ENCODE measurements around the gene PBXIP1. TPM values are rescaled to one million over a fixed set of nuclear protein-coding genes. Genes with fewer than 3 reads are reported as not detected.
"Not testable (repeated sequence)": the region's sequence is repeated elsewhere in the genome, so short reads cannot be mapped to it uniquely, and the experiment has no call there.

PBXIP1 gene
- total RNA-seq, 4 donors from 2014 or later = 11.1 to 51.1 (median 29.3) TPM

DNA sequence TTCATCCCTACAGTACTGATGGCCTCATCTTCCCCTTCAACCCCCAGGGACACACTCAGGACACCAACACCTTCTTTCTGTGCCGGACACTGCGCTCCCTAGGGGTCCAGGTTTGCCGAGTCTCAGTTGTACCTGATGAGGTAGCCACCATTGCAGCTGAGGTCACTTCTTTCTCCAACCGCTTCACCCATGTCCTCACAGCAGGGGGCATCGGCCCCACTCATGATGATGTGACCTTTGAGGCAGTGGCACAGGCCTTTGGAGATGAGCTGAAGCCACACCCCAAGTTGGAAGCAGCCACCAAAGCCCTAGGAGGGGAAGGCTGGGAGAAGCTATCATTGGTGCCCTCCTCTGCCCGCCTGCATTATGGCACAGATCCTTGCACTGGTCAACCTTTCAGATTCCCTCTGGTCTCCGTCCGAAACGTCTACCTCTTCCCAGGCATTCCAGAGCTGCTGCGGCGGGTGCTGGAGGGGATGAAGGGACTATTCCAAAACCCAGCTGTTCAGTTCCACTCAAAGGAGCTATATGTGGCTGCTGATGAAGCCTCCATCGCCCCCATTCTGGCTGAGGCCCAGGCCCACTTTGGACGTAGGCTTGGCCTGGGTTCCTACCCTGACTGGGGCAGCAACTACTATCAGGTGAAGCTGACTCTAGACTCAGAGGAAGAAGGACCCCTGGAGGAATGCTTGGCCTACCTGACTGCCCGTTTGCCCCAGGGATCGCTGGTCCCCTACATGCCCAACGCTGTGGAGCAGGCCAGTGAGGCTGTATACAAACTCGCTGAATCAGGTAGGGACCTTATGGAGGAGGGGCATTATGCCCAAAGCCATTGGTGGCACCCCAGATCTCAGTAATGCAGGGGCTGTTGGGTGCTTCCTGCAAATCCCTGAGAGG lies 32.4 kb upstream of the PBXIP1 start:
- Histone ChIP-seq H3K4me3 (no peak overlapping the region), H3K9me3 (no peaks in the 10 kb centered on the region)

DNA sequence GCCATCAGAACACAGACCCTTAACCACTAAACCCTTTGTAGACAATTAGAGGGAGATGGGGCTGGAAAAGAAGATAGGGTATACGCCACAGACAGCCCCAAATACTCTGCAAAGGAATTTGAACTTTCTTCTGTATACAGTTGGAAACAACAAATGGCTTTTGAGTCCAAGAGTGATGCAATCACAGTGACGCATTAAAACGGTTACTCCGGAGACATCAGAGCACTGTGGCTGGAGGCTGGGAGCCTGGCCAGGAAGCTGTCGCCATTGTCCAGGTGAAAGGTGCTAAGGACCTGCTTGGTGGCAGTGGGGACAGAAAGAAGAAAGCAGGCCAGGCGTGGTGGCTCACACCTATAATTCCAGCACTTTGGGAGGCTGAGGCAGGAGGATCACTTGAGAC lies 31.4 kb upstream of the PBXIP1 start:
- WGBS, 2 donors = 25 to 61% methylated on average over 4 to 5 of the region's 6 CpGs
- H3K36me3 ChIP-seq = peaks cover 14 to 59% (median 15%) of the 10 kb centered on the region in 3 donors

More for the DNA sequence above, 32.4 kb upstream of the PBXIP1 start:
- TF ChIP-seq, protein P1, sequence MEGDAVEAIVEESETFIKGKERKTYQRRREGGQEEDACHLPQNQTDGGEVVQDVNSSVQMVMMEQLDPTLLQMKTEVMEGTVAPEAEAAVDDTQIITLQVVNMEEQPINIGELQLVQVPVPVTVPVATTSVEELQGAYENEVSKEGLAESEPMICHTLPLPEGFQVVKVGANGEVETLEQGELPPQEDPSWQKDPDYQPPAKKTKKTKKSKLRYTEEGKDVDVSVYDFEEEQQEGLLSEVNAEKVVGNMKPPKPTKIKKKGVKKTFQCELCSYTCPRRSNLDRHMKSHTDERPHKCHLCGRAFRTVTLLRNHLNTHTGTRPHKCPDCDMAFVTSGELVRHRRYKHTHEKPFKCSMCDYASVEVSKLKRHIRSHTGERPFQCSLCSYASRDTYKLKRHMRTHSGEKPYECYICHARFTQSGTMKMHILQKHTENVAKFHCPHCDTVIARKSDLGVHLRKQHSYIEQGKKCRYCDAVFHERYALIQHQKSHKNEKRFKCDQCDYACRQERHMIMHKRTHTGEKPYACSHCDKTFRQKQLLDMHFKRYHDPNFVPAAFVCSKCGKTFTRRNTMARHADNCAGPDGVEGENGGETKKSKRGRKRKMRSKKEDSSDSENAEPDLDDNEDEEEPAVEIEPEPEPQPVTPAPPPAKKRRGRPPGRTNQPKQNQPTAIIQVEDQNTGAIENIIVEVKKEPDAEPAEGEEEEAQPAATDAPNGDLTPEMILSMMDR (IDR thresholded peaks at IDR 0.05) = no peak
- TF ChIP-seq POLR2A (IDR thresholded peaks at IDR 0.05) = no peak
- H3K4me1 ChIP-seq = peaks cover 9 to 54% (median 10%) of the 10 kb centered on the region in 3 donors
- H3K36me3 ChIP-seq = peaks cover 14 to 69% (median 15%) of the 10 kb centered on the region in 3 donors
- no peak for DNase-seq
- intact Hi-C loops (cut with DNase I) = no loop called here
- H3K27me3 ChIP-seq = no peaks in the 10 kb centered on the region
- 91 to 93% methylated on average over 7 to 13 of the region's 17 CpGs for WGBS, 2 donors
- no peak overlapping the region for H3K27ac ChIP-seq

DNA sequence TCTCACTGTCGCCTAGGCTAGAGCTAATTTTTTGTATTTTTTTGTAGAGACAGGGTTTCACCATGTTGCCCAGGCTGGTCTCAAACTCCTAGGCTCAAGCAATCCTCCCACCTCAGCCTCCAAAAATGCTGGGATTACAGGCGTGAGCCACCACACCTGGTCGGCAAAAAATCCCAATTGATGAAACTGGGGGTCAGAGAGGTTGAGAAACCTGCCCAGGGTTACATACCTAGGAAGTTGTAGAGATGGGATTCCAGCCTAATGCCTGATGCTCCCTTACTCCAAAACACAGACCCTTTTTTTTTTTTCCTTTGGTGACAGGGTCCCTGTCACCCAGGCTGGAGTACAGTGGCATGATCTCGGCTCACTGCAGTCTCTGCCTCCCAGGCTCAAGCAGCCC lies 30.8 kb upstream of the PBXIP1 start:
- intact Hi-C loops (cut with DNase I); H3K4me3 ChIP-seq; H3K27me3 ChIP-seq; H3K27ac ChIP-seq; DNase-seq; H3K9me3 ChIP-seq: not testable (repeated sequence)
- WGBS, 2 donors = 81 to 98% methylated on average over 3 of the region's 4 CpGs
- peaks cover 14 to 53% (median 15%) of the 10 kb centered on the region in 3 donors for H3K36me3 ChIP-seq
- H3K4me1 ChIP-seq = peaks cover 15 to 62% (median 17%) of the 10 kb centered on the region in 3 donors

More for the DNA sequence above, 31.4 kb upstream of the PBXIP1 start:
- TF ChIP-seq, protein P1 (IDR thresholded peaks at IDR 0.05) = no peak
- no peak for TF ChIP-seq POLR2A (IDR thresholded peaks at IDR 0.05)
- Histone ChIP-seq H3K9me3 (no peaks in the 10 kb centered on the region), H3K27ac (no peak overlapping the region), H3K4me1 (peaks cover 14 to 61% (median 15%) of the 10 kb centered on the region in 3 donors), H3K4me3 (no peak overlapping the region), H3K27me3 (no peaks in the 10 kb centered on the region)
- no peak for DNase-seq
- intact Hi-C loops (cut with DNase I) = no loop called here

DNA sequence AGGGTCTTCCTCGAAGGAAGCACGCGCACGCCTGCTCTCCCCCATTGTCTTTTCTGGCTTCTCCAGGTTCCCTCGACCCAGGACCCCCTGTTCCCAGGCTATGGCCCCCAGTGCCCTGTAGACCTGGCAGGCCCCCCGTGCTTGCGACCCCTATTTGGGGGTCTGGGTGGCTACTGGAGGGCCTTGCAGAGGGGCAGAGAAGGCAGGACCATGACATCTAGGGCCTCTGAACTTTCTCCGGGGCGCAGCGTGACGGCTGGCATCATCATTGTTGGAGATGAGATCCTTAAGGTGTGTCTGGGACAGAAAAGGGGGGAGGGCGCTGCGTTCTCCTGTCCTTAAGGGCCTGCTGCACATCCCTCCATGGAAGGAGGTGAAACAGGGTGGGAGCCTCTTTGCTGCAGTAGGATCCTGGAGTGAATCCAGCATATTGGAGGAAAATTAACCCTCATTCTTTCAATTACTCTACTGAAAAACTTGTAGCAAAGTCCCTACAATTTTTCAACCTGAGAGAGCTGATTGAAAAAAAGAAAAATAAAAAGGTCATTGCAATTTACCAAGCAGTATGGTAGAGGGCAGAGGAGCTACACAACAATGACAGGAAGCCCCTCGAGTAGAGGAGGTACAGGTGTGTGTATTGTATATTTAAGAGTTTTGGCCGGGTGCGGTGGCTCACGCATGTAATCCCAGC lies 28.0 kb upstream of the PBXIP1 start:
- Histone ChIP-seq H3K9me3 (no peaks in the 10 kb centered on the region), H3K4me3 (peak overlapping the region; percentile 45 to 76 (median 67)), H3K27me3 (no peaks in the 10 kb centered on the region), H3K36me3 (peaks cover 2 to 43% (median 7%) of the 10 kb centered on the region in 3 donors), H3K27ac (peak overlapping the region; percentile 66 to 88 (median 85)), H3K4me1 (peaks cover 15 to 53% (median 17%) of the 10 kb centered on the region in 3 donors)
- DNase-seq = no peak
- TF ChIP-seq POLR2A (IDR thresholded peaks at IDR 0.05) = no peak
- TF ChIP-seq, protein P1 (IDR thresholded peaks at IDR 0.05) = no peak
- intact Hi-C loops (cut with DNase I) = no loop called here
- 7 to 8% methylated on average over 9 to 16 of the region's 17 CpGs for WGBS, 2 donors

DNA sequence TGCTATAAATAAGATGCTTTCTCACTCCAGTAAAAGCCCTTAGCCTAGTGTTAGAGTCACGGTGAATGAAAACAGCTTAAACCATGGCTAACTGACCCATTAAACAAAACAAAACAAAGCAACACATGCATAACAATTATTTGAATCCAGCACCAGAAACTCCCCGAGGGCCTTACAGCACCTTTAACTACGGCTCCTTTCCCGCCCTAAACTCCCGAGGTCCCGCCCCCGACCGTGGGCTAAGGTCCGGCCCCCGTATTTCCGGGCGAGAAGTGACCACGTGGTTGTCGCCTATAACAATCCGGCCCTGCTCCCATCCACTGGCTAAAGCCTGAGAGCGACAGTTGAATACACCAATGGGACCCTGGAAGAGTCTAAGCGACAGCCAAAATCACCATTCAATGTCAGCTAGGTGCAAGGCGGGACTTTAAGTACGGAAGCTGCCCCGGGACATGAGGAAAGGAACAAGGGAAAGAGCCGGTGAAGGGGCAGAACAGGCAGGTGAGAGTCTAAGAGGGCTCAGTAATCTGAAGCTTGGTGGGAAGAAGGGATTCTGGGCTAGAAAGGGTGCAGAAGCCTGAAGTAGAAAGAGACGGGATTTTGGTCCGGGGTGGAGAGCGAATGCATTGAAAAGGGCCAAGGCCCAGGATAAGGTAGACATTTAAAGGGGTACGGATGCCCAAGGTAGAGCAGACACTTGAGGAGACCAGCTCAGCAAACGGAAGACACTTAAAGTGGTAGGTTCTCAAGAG lies 27.2 kb upstream of the PBXIP1 start, which contains the start of gene FLAD1:
TSS of gene FLAD1 (plus strand) at position 448 of the 752 bp plus-strand sequence. CDS start 351 bp downstream, outside the sequence.
- peak within 1 kb of the TSS; percentile 66 to 88 (median 85) for H3K27ac ChIP-seq
- H3K27me3 ChIP-seq = no peaks in the 10 kb centered on the region
- peak in 2 of 4 donors; percentile 54 to 85 for TF ChIP-seq POLR2A (IDR thresholded peaks at IDR 0.05)
- TF ChIP-seq, protein P1 (IDR thresholded peaks at IDR 0.05) = peak in 1 of 6 experiments; percentile 4
- H3K9me3 ChIP-seq = no peaks in the 10 kb centered on the region
- H3K36me3 ChIP-seq = peaks cover 0 to 40% (median 6%) of the 10 kb centered on the region in 3 donors
- H3K4me3 ChIP-seq = peak within 1 kb of the TSS; percentile 45 to 76 (median 67)
- WGBS, 2 donors = 0% methylated on average over 20 to 24 of the region's 26 CpGs
- DNase-seq = peak; percentile 97
- intact Hi-C loops (cut with DNase I) = no loop called here
- H3K4me1 ChIP-seq = peaks cover 15 to 45% (median 17%) of the 10 kb centered on the region in 3 donors
